Skin epidermis (tissue), 12 donors: ENCODE data around the gene ATP10A.
"Not testable (repeated sequence)": the region's sequence is repeated elsewhere in the genome, so short reads cannot be mapped to it uniquely, and the experiment has no call there.

Experiments
- H3K27ac ChIP-seq, 21 experiments: fragments of 200-600 bp; sonication (generic) in 11 of 21; one replicate each; pipeline ENCODE4 v1.5.0; 2020; ENCODE audit warnings: mild to moderate bottlenecking in 3 of 21, inconsistent platforms in 2 of 21, moderate library complexity in 2 of 21
- H3K4me3 ChIP-seq, 7 experiments: fragments of 200-600 bp; sonication (generic) in 2 of 7; one replicate each; pipeline ENCODE4 v1.5.0; 2020; ENCODE audit warnings: inconsistent platforms in 2 of 7, mild to moderate bottlenecking in 2 of 7, moderate library complexity in 1 of 7

Gene ATP10A

DNA sequence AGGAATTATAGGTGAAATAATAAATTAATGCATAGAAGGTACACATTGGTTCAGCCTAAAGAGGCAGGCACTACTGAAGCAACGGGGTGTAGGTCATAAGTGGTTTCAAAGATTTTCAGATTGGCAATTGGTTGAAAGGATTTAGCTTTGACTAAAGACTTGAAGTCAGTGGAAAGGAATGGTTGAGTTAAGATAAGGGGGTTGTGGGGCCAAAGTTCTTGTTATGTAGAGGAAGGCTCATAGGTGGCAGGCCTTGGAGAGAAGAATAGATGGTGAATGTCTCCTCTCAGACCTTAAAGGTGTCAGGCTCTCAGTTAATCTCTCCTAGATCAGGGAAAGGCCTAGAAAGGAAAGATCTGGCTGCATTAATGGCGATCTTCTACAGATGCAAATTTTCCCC is 209.8 kb downstream of the ATP10A start:
- H3K27ac ChIP-seq, result no peak overlapping the region
- no peak overlapping the region for H3K4me3 ChIP-seq

GRCh38 chr15:25652704-25653103 is 210.4 kb downstream of the ATP10A start:
- Histone ChIP-seq H3K27ac (no peak overlapping the region), H3K4me3 (no peak overlapping the region)

DNA sequence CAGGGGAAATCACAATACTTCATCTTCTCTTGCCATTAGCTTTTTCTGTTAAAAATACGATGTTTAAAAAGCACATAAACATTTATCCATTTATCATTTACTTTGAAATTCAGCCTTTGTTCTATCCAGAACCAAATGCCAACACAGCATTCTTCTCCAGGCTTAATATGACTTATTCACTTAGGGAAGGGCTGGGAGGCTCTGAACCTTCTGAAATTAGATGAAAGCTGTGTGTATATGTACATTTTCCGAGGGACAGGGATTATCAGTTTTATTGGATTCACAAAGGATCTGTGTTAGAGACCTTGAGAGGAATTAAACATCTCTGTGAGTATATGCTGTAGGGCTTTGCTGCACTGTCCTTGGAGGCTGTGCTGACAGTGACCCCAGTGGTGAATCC is 213.7 kb downstream of the ATP10A start:
- H3K4me3 ChIP-seq, result no peak overlapping the region
- no peak overlapping the region for H3K27ac ChIP-seq

GRCh38 chr15:25643120-25643519 is 220.0 kb downstream of the ATP10A start:
- Histone ChIP-seq H3K27ac (no peak overlapping the region), H3K4me3 (no peak overlapping the region)

- H3K4me3 ChIP-seq, result no peak overlapping the region
- no peak overlapping the region for H3K27ac ChIP-seq
Measured at GRCh38 chr15:25641762-25642161, 221.4 kb downstream of the ATP10A start.

DNA sequence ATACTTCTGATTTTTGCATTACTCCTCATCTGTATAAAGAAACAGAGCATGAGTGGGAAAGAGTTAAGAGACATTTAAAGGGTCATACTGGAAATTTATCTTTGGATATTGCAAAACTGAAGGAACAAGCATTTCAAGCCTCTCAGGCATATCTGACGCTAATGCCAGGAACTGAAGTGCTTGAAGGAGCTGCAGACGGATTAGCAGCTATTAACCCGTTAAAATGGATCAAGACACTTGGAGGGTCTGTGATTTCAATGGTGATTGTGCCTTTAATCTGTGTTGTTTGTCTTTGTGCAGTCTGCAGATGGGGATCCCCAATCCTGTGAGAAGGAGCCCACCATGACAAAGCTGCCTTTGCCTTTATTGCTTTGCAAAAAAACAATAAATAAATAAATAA is 221.8 kb downstream of the ATP10A start:
- H3K27ac ChIP-seq, result no peak overlapping the region
- H3K4me3 ChIP-seq, result no peak overlapping the region

- not testable (repeated sequence) for H3K4me3 ChIP-seq, H3K27ac ChIP-seq
Measured at GRCh38 chr15:25640959-25641358, 222.2 kb downstream of the ATP10A start.

DNA sequence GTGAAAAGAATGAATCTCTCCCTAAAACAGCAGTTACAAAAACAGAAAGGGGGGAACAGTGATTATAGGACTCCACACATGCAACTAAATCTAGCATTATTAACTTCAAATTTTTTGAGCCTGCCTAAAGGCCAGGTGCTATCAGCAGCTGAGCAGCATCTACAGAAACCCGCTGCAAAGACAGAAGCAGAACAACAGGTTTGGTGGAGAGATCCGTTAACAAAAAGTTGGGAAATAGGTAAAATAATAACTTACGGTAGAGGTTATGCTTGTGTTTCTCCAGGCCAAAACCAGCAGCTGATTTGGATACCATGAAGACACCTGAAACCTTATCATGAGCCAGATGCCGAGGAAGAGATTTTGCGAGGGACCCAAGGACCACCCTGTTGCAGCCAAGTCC is 222.7 kb downstream of the ATP10A start:
- Histone ChIP-seq H3K4me3 (no peak overlapping the region), H3K27ac (no peak overlapping the region)

DNA sequence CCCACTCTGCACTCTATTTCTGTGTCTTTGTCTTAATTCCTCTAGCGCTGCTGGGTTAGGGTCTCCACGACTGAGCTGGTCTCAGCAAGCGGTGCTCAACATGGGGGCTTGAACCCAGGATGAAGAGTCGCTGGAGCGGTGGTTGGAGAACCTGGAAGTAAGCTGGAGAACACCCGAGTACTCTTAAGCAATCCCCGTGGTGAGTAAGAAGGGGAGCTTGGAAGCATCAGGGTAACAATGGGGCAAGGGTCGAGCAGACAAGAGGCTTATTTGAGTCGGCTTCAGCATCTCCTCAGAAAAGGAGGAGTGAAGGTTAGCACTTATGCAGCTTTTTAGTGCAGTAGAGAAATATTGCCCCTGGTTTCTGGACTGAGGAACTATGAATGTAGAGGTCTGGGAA is 226.6 kb downstream of the ATP10A start:
- not testable (repeated sequence) for H3K4me3 ChIP-seq, H3K27ac ChIP-seq

- Histone ChIP-seq H3K27ac (no peak overlapping the region), H3K4me3 (no peak overlapping the region)
Measured at GRCh38 chr15:25635191-25635590, 227.9 kb downstream of the ATP10A start.

GRCh38 chr15:25633862-25634261 is 229.3 kb downstream of the ATP10A start:
- Histone ChIP-seq H3K27ac (no peak overlapping the region), H3K4me3 (no peak overlapping the region)

DNA sequence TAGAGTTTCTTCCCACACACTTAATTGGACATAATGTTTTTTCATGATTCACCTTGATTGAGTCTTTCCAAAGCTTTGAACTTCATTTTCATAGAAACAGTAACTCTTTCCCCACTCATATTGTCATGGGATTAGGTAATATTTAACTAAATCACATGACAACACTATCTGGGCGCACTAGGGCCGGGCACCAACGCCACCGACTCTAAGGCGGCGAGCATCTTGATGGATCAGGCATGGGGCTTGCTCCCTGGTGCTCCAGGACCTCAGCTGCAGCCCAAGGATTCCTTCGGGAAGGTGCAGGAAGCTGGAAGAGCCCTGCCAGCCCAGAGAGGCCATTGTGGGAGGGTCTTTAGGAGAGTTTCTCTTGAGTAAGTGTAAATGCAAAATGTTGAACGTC is 231.2 kb downstream of the ATP10A start:
- H3K27ac ChIP-seq, result no peak overlapping the region
- H3K4me3 ChIP-seq, result no peak overlapping the region
